ENCODE measurements around the gene FNDC3B.

FNDC3B gene

GRCh38 chr3:172296248-172296974 is 257.0 kb downstream of the FNDC3B start:
- H3K9ac ChIP-seq (ENCODE audit: low read length) = no peak overlapping the region
- peaks cover 7% of the 10 kb centered on the region for H3K4me1 ChIP-seq (ENCODE audit: low read length)
- no peaks in the 10 kb centered on the region for H4K20me1 ChIP-seq (ENCODE audit: insufficient read depth, low read length)
- H3K36me3 ChIP-seq (replicated peaks; ENCODE audit: low read depth, low read length) = peaks cover 9% of the 10 kb centered on the region
- H3K4me3 ChIP-seq (ENCODE audit: low read length) = no peak overlapping the region
- H3K27ac ChIP-seq (ENCODE audit: low read length) = no peak overlapping the region
- no peaks in the 10 kb centered on the region for H3K79me2 ChIP-seq (ENCODE audit: low read length)
- no peak overlapping the region for H3K4me2 ChIP-seq (ENCODE audit: low read length)
- H3K27me3 ChIP-seq (ENCODE audit: low read depth, low read length) = no peaks in the 10 kb centered on the region
- H3K9me3 ChIP-seq (ENCODE audit: insufficient read depth, low read length) = 0 out of 2 replicates have a peak, but pooled peaks cover 6% of the 10 kb centered on the region
- TF ChIP-seq EZH2phosphoT487 (IDR thresholded peaks at IDR 0.05; ENCODE audit: low read depth) = no peak
- TF ChIP-seq, protein P1, sequence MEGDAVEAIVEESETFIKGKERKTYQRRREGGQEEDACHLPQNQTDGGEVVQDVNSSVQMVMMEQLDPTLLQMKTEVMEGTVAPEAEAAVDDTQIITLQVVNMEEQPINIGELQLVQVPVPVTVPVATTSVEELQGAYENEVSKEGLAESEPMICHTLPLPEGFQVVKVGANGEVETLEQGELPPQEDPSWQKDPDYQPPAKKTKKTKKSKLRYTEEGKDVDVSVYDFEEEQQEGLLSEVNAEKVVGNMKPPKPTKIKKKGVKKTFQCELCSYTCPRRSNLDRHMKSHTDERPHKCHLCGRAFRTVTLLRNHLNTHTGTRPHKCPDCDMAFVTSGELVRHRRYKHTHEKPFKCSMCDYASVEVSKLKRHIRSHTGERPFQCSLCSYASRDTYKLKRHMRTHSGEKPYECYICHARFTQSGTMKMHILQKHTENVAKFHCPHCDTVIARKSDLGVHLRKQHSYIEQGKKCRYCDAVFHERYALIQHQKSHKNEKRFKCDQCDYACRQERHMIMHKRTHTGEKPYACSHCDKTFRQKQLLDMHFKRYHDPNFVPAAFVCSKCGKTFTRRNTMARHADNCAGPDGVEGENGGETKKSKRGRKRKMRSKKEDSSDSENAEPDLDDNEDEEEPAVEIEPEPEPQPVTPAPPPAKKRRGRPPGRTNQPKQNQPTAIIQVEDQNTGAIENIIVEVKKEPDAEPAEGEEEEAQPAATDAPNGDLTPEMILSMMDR (IDR thresholded peaks at IDR 0.05; ENCODE audit: low read depth, low read length) = no peak
- no peak overlapping the region for H2AFZ ChIP-seq (ENCODE audit: low read depth, low read length)

DNA sequence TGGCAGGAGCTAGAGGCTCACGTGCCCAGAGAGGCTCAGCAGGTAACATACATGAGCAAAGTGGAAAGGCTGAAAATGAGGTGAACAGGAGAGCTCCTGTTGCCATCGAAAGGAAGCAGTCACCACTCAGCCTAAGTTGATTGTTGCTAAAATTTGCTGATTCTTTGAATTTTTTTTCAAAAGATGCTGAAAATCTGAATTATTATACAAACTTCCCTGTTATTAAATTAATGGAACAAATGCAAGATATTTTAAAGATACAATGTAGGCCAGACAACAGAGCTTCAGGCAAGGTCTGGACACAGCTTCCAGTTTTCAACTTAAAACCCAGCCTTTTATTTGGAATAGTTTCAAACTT is 257.6 kb downstream of the FNDC3B start:
- Histone ChIP-seq H3K4me3 (ENCODE audit: low read length) (no peak overlapping the region), H3K79me2 (ENCODE audit: low read length) (no peaks in the 10 kb centered on the region), H3K9me3 (ENCODE audit: insufficient read depth, low read length) (0 out of 2 replicates have a peak, but pooled peaks cover 6% of the 10 kb centered on the region), H3K4me2 (ENCODE audit: low read length) (no peak overlapping the region), H3K4me1 (ENCODE audit: low read length) (peaks cover 7% of the 10 kb centered on the region), H2AFZ (ENCODE audit: low read depth, low read length) (no peak overlapping the region), H3K27me3 (ENCODE audit: low read depth, low read length) (no peaks in the 10 kb centered on the region), H3K27ac (ENCODE audit: low read length) (no peak overlapping the region), H3K9ac (ENCODE audit: low read length) (no peak overlapping the region), H3K36me3 (replicated peaks; ENCODE audit: low read depth, low read length) (peaks cover 9% of the 10 kb centered on the region), H4K20me1 (ENCODE audit: insufficient read depth, low read length) (no peaks in the 10 kb centered on the region)
- no peak for TF ChIP-seq EZH2phosphoT487 (IDR thresholded peaks at IDR 0.05; ENCODE audit: low read depth)
- TF ChIP-seq, protein P1 (IDR thresholded peaks at IDR 0.05; ENCODE audit: low read depth, low read length) = no peak

DNA sequence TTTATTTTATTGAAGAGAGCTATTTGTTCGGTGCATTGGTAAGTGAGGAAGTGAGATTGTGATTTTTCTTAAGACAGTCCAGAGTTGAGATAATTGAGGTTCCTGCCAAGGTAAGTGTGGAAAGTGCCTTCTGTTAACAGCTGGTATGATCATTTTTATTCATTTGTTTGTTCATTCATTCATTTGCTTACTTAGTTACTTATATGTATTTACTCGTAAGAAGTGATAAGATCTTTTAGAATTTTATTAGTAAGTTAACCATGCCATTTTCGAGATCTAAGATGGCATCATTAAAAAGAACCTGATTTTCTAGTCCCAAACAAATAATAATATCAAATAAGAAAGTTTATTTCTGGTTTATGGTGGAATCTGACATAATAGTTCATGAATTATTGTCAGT is 258.9 kb downstream of the FNDC3B start:
- Histone ChIP-seq H3K4me2 (ENCODE audit: low read length) (no peak overlapping the region), H4K20me1 (ENCODE audit: insufficient read depth, low read length) (no peaks in the 10 kb centered on the region), H3K79me2 (ENCODE audit: low read length) (no peaks in the 10 kb centered on the region), H3K27ac (ENCODE audit: low read length) (no peak overlapping the region), H3K27me3 (ENCODE audit: low read depth, low read length) (no peaks in the 10 kb centered on the region), H3K36me3 (replicated peaks; ENCODE audit: low read depth, low read length) (peaks cover 9% of the 10 kb centered on the region), H3K4me1 (ENCODE audit: low read length) (peaks cover 7% of the 10 kb centered on the region), H3K4me3 (ENCODE audit: low read length) (no peak overlapping the region), H3K9ac (ENCODE audit: low read length) (no peak overlapping the region), H2AFZ (ENCODE audit: low read depth, low read length) (no peak overlapping the region), H3K9me3 (ENCODE audit: insufficient read depth, low read length) (0 out of 2 replicates have a peak, but pooled peaks cover 6% of the 10 kb centered on the region)
- no peak for TF ChIP-seq EZH2phosphoT487 (IDR thresholded peaks at IDR 0.05; ENCODE audit: low read depth)
- TF ChIP-seq, protein P1 (IDR thresholded peaks at IDR 0.05; ENCODE audit: low read depth, low read length) = no peak

DNA sequence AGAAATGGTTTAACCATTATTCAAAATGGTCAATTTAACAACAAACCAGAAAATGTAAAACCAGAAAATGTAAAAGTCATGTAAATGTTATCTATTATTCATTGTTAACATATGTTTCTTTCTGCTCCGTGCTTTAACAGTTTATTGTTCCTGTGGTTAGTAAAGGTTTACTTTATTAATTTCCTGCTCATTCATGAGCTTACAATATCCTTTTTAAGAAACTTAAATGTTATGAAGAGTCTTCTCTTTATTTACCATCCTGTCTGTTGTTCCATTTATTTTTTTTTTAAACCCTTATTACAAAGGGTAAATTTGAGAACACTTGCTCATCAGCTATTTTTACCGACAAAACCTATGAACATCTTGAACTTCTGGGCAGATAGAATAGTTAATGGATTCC is 260.8 kb downstream of the FNDC3B start:
- Histone ChIP-seq H3K79me2 (ENCODE audit: low read length) (no peaks in the 10 kb centered on the region), H3K4me3 (ENCODE audit: low read length) (no peak overlapping the region), H3K27me3 (ENCODE audit: low read depth, low read length) (no peaks in the 10 kb centered on the region), H3K9ac (ENCODE audit: low read length) (no peak overlapping the region), H3K27ac (ENCODE audit: low read length) (no peak overlapping the region), H2AFZ (ENCODE audit: low read depth, low read length) (no peak overlapping the region), H4K20me1 (ENCODE audit: insufficient read depth, low read length) (no peaks in the 10 kb centered on the region), H3K9me3 (ENCODE audit: insufficient read depth, low read length) (no peaks in the 10 kb centered on the region), H3K4me1 (ENCODE audit: low read length) (no peaks in the 10 kb centered on the region), H3K36me3 (replicated peaks; ENCODE audit: low read depth, low read length) (peaks cover 1% of the 10 kb centered on the region), H3K4me2 (ENCODE audit: low read length) (no peak overlapping the region)
- TF ChIP-seq EZH2phosphoT487 (IDR thresholded peaks at IDR 0.05; ENCODE audit: low read depth) = no peak
- TF ChIP-seq, protein P1 (IDR thresholded peaks at IDR 0.05; ENCODE audit: low read depth, low read length) = no peak

All from OCI-LY3 (cell line).